Measurements from ENCODE around the gene RAI14.

DNA sequence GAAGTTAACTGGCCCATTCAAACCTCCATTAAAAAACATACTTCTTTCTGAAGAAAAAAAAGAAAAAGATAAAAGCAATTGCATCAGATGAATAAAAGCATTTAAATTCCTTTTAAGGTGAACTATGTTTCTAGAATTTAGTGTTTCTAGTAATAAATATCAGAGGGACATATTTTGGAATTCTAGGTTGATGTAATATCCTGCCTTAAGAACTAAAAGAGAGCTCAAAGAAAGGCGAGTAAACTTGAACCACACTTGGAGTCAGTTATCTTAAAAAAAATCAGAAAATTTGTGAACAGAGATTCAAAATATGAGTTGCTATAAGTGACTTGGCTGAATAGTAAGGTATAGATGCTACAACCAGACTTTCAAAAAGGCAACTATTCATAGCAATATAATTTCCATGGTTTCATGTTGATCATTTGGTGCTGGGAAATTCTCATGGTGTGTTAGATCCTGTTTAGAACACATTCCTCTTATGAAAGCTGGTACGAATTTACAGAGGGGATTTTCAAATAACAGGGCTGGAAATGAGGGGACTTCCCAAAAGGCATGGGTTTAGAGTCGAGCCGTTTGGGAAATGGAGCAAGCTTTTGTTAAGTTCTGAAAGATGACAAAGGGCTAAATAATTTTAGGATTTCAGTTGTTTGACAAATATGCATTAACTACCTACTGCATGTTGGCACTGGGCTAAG is 37.6 kb upstream of the RAI14 start:
- TF ChIP-seq, protein P1, sequence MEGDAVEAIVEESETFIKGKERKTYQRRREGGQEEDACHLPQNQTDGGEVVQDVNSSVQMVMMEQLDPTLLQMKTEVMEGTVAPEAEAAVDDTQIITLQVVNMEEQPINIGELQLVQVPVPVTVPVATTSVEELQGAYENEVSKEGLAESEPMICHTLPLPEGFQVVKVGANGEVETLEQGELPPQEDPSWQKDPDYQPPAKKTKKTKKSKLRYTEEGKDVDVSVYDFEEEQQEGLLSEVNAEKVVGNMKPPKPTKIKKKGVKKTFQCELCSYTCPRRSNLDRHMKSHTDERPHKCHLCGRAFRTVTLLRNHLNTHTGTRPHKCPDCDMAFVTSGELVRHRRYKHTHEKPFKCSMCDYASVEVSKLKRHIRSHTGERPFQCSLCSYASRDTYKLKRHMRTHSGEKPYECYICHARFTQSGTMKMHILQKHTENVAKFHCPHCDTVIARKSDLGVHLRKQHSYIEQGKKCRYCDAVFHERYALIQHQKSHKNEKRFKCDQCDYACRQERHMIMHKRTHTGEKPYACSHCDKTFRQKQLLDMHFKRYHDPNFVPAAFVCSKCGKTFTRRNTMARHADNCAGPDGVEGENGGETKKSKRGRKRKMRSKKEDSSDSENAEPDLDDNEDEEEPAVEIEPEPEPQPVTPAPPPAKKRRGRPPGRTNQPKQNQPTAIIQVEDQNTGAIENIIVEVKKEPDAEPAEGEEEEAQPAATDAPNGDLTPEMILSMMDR (IDR thresholded peaks at IDR 0.05; ENCODE audit: insufficient read depth, low read depth, low read length): no peak
- TF ChIP-seq EZH2 (IDR thresholded peaks at IDR 0.05; ENCODE audit: insufficient read depth, low read length): no peak

Data from astrocyte (in vitro differentiated cells and primary cell).